Hematopoietic multipotent progenitor cell treated with erythropoietin and hydrocortisone succinate and interleukin-3 and kit ligand, for 6 days (in vitro differentiated cells): ENCODE data around the gene CRELD2.

Experiments
- DNase-seq: peaks from one replicate; pipeline ENCODE4 v3.0.0-alpha.2; 2015

CRELD2 gene

GRCh38 chr22:49913446-49913845 lies 5.0 kb upstream of the CRELD2 start:
- DNase-seq = no peak

GRCh38 chr22:49914256-49914655 lies 4.2 kb upstream of the CRELD2 start:
- no peak for DNase-seq

GRCh38 chr22:49915610-49916009 lies 2.8 kb upstream of the CRELD2 start:
- no peak for DNase-seq

DNA sequence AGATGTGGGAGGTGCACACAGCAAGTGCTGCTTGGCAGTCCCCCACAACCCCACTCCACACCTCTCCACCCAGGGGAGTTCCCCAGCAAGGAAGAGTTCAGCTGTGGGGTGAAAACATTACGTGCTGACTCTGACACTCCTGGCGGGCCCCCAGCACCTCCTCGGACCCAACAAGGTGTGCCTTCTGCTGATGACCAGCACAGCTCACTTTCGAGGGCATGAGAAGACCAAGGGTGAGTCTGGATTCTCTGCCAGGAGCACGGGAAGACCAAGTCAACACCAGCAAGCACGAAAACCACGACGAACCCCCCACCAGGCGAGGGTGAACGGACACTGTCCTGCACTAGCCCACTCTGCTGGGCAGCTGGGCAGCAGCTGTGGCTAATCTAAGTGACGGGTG lies 1.6 kb upstream of the CRELD2 start:
- DNase-seq = no peak

- DNase-seq = no peak
These were observed 762 bp downstream of the CRELD2 start for GRCh38 chr22:49918911-49919881.

DNA sequence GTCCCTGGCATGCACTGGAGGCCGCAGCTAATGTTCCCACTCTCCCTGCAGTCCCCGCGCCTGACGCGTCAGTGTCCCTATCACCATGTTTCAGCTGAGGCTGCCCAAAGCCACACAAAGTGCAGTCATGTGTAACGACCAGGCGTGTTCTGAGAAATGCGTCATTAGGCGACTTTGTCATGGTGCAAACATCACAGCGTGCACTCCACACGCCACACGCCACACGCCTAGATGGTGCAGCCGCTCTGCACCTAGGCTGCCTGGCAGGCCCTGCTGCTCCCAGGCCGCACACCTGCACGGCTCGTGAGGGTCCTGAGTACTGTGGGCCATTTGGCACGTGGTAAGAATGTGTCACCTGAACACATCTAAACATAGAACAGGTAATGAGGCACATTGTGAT lies 2.4 kb downstream of the CRELD2 start:
- no peak for DNase-seq

- no peak for DNase-seq
These were observed 3.3 kb downstream of the CRELD2 start for GRCh38 chr22:49921508-49922278.

- DNase-seq = no peak
These were observed 4.0 kb downstream of the CRELD2 start for GRCh38 chr22:49922484-49922883.

- DNase-seq = no peak
These were observed 4.5 kb downstream of the CRELD2 start for GRCh38 chr22:49922926-49923325.

GRCh38 chr22:49923445-49923844 lies 5.0 kb downstream of the CRELD2 start:
- DNase-seq = peak; percentile 45

DNA sequence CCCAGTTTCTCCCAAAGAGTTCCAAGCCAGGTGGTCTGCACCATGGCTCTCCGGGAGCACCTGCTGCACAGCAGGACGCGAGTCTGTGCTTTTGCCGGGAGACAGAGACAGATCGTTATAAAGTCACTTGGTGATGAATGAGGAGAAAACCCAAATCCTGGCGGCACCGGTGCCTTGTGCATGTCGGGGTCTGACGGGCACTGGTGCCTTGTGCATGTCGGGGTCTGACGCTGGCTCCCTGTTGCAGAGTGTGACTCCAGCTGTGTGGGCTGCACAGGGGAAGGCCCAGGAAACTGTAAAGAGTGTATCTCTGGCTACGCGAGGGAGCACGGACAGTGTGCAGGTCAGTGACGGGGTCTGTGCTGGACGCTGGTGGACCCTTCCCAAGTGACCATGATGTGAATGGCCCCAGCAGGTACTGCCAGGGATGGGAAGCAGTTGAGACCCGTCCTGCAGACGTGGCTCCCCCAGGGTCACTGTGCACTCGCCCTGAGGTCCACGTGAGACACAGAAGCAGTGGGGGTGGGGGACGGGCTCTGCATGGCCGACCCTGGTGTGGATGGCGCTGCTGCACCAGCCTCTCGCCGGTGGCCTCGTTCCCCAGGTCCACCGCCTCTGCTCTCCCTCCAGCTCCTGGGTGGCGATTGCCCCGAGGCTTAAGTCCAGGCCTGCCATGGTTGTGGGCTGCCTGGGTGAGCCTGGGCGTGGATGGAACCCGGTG lies 5.8 kb downstream of the CRELD2 start:
- DNase-seq = no peak

DNA sequence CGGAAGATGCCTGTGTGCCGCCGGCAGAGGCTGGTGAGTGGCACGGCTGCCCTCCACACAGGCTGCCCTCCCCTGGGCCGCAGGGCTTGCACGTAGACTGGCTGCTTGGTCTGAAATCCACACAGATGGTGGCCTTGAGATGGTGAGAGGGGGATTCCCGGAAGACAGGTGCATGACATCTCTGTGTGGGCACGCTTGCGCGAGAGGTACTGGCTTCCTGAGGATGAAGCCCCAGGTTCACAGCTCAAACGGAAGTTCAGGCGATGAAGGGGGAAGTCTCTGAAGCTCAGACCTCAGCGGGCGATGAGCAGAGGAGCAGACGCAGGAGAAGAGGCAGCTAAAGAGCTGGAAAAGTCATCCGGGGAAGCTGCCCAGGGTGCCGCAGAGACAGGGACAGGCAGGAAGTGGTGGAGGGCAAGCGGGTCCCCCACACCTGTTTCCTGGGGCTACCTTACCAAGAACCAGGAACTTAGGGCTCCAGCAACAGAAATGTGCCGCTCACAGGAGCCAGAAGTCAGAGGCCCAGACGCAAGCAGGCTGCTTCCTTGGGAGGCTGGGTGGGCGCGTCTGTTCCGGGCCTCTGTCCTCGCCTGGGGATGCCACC lies 7.2 kb downstream of the CRELD2 start:
- peak; percentile 29 for DNase-seq

DNA sequence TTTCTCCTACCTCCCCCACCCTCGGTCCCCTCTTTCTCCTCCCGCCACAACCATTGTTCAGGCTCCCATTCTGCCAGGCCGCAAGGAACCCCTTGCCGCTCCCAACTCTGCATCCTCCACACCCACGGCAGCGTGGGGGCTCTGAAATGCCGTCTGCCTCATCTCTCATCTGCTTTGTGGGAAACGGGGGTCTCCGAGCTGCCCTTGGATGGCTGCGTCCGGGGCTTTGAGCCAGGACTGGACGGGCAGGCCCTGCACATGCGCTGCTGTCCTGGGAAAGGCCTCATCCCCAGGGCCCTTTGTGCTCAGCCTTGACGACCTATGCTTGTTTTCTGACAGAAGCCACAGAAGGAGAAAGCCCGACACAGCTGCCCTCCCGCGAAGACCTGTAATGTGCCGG lies 8.5 kb downstream of the CRELD2 start:
- no peak for DNase-seq

DNA sequence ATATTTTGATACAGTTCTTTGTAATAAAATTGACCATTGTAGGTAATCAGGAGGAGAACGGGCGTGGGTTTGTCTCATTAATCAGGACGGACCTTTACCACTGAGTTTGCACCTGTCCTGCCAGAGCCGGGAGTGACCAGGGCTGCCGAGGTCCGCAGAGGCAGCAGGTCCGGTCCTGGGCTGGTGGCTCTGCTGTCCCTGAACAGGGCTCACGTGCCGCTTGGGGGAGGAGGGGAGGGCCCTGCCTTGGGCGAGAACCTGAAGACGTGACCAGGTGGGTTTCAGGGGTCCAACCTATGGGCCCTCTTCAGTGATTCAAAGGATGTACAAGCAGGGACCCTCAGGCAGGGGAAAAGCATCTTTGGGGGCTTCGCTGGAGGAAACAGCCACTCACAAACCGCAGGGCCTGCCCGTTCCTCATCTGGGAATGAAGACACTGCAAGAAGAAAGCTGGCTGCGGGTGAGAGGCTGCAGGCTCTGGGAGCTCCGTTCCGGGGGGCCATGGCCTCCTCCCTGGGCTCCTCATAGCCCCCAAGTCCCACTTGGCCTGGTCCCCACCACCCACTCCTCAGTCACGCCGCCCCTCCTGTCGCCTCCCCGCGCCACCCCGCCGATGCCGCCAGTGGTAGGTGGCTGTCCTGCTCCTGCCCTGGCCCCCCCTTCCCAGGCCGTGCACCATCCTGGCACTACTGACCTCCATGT lies 9.2 kb downstream of the CRELD2 start:
- no peak for DNase-seq

DNA sequence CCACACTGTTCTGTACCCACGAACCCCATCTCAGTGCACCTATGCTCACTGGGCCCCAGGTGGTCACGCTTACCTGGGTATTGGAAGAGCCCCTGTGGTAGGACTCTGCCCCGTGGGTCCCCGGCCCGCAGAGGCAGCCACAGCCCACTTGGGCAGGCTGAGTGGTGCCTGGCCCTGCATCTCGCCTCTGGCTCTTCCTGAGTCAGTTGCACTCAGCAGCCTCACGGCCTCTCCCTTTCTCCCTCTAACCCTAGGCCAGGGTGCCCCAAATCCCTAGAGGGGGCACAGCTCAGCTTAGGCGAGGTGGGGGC lies 9.7 kb downstream of the CRELD2 start:
- no peak for DNase-seq

DNA sequence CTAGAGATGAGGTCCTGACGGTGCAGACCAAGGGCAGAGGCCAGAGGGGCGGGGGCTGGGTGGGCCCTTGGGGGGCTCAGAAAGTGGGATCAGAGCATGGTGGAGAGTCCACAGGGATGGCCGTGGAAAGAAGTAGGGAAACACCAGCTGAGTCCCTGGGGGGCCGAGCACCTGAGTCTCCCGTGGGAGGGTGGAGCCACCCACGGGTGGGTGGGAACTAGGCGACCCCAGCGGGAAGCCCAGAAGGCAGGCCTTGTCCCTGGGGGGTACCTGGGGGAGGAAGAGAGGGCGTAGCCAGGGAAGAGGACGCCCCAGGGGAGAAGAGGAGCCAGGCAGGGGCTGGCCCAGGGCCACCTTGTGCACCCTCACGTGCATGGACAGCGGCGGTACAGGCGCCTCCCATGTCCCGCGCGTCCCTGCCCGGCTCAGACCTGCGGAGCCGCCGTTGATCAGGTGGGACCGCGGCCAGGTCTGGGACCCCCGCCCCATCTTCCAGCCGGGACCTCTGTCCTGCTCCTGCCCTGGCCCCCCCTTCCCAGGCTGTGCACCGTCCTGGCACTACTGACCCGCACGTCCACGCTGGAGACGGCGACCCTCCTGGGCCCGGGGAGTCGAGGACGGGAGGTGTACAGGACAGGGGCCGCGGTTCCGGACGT lies 10.2 kb downstream of the CRELD2 start:
- no peak for DNase-seq

DNA sequence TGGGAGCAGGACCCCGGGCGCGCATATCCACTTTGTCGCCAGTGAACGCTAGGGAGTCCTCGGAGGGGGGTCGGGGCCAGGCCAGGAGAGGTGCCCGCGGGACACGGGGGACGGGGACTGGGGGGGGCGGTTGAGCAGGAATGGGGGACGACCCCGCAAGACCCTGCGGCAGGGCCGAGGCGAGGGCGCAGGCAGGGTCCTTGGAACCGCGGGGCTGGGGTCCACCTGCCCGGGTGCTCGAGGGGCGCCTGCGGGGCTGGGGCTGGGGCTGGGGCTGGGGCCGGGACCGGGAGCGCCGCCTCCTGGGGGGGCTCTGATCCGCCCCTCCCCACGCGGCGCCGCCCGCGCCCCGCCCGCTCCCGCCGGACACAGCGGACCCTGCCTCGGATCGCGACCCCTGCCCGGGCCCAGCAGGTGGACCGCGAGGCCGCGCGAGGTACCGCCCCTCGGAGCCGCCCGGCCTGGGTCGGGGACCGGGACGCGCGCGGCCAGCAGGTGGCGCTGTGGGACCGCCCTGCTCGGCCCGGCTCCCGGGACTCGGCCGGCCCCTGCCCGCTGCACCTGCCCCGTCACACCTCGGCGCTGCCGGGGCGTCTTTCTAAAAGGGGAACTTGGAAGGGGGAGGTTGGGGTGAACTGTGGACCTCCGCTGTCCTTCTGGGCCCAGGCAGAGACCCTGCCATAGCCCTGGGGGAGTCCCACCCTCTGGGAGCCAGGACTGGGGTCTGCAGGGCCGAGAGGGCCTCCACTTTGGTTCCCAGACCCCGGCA lies 11.0 kb downstream of the CRELD2 start:
- peak; percentile 70 for DNase-seq

DNA sequence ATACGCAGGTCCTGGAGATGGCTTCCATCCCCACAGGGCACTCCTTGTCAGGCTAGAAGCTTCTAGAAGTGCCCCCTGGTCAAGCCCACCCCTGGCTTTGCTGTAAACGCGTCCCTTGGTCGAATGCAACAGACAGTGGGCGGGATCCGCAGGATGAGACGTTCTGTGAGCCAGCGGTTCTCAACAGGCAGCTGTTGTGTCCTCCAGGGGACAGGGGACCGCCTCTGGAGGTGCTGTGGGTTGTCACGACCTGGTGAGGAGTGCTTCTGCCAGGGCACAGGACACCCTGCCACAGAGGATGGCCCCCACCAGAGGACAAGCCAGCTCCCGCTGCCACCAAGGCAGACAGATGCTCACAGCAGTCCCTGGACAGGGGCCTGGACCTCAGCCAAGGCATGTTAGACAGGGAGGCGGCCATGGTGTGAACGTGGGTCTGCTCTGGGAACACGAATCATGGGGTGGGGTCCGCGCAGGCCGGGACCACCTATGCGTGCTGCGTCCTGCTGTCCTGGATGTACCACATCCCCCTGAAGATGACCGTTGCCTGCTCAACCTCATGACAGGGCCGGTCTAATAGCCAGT lies 11.7 kb downstream of the CRELD2 start:
- DNase-seq = no peak

GRCh38 chr22:49930596-49931412 lies 12.4 kb downstream of the CRELD2 start:
- peak; percentile 89 for DNase-seq
